Astrocyte (in vitro differentiated cells and primary cell): ENCODE results near the gene C2. TPM values are rescaled to one million over a fixed set of nuclear protein-coding genes. Genes with fewer than 3 reads are reported as not detected.

Experiments used
- DNase-seq: peaks from one replicate; pipeline ENCODE4 v3.0.0-alpha.2; 2010; ENCODE audit warnings: low read depth
- FAIRE-seq: peaks from 2 replicates; lab custom pipeline; 2011; peaks lifted over from hg19 to GRCh38; lab: Jason Lieb, UNC
- H2AFZ ChIP-seq: 2 replicates; pipeline ENCODE4 v1.6.0; 2012; ENCODE audit warnings: low read depth, low read length, inconsistent platforms
- H3K27ac ChIP-seq: 2 replicates; pipeline ENCODE4 v1.5.1; 2011; ENCODE audit warnings: low read depth, low read length, inconsistent platforms
- H3K27me3 ChIP-seq: 2 replicates; pipeline ENCODE4 v1.6.0; 2011; ENCODE audit warnings: low read length, inconsistent platforms; ENCODE audit not compliant: insufficient read depth
- H3K36me3 ChIP-seq: 2 replicates; pipeline ENCODE4 v1.5.1; 2011; ENCODE audit warnings: low read length, inconsistent platforms; ENCODE audit not compliant: insufficient read depth
- H3K4me1 ChIP-seq: 2 replicates; pipeline ENCODE4 v1.5.1; 2011; ENCODE audit warnings: low read length, inconsistent platforms; ENCODE audit not compliant: insufficient read depth
- H3K4me2 ChIP-seq: 2 replicates; pipeline ENCODE4 v1.6.0; 2012; ENCODE audit warnings: low read length, inconsistent platforms
- H3K4me3 ChIP-seq: 2 replicates; pipeline ENCODE4 v1.5.1; 2011; ENCODE audit warnings: low read depth, mild to moderate bottlenecking, low read length, inconsistent platforms; ENCODE audit not compliant: insufficient read depth
- H3K79me2 ChIP-seq: 2 replicates; pipeline ENCODE4 v1.6.0; 2012; ENCODE audit warnings: mild to moderate bottlenecking, low read length, inconsistent platforms; ENCODE audit not compliant: insufficient read depth
- H3K9ac ChIP-seq: 2 replicates; pipeline ENCODE4 v1.6.0; 2012; ENCODE audit warnings: mild to moderate bottlenecking, low read length, inconsistent platforms
- H3K9me3 ChIP-seq: 2 replicates; pipeline ENCODE4 v1.5.1; 2012; ENCODE audit warnings: low read depth, mild to moderate bottlenecking, low read length, inconsistent platforms; ENCODE audit not compliant: insufficient read depth
- H4K20me1 ChIP-seq: 2 replicates; pipeline ENCODE4 v1.6.0; 2012; ENCODE audit warnings: low read length, inconsistent platforms; ENCODE audit not compliant: insufficient read depth
- H3K27ac Mint-ChIP-seq: one replicate; pipeline ENCODE4 v1.8.0; 2021; ENCODE audit warnings: mild to moderate bottlenecking, mixed read lengths; ENCODE audit not compliant: unreplicated experiment
- H3K27me3 Mint-ChIP-seq: one replicate; pipeline ENCODE4 v1.8.0; 2021; ENCODE audit warnings: low read depth, mixed read lengths; ENCODE audit not compliant: unreplicated experiment
- H3K36me3 Mint-ChIP-seq: one replicate; pipeline ENCODE4 v1.8.0; 2021; ENCODE audit warnings: low read depth, mixed read lengths; ENCODE audit not compliant: unreplicated experiment
- H3K4me1 Mint-ChIP-seq: one replicate; pipeline ENCODE4 v1.8.0; 2021; ENCODE audit warnings: low read depth, mixed read lengths; ENCODE audit not compliant: unreplicated experiment
- H3K4me3 Mint-ChIP-seq: one replicate; pipeline ENCODE4 v1.8.0; 2021; ENCODE audit warnings: mild to moderate bottlenecking, moderate library complexity, mixed read lengths; ENCODE audit not compliant: unreplicated experiment
- H3K9me3 Mint-ChIP-seq: one replicate; pipeline ENCODE4 v1.8.0; 2021; ENCODE audit warnings: mild to moderate bottlenecking, mixed read lengths; ENCODE audit not compliant: unreplicated experiment
- CTCF ChIP-seq: IDR thresholded peaks from 2 replicates; pipeline ENCODE4 v1.5.1; 2011; ENCODE audit warnings: low read depth, mild to moderate bottlenecking, inconsistent platforms, low read length, moderate library complexity; ENCODE audit not compliant: insufficient read depth
- EZH2 ChIP-seq: IDR thresholded peaks from 2 replicates; pipeline ENCODE4 v1.6.1; 2012; ENCODE audit warnings: mild to moderate bottlenecking, low read length, inconsistent platforms; ENCODE audit not compliant: insufficient read depth
- total RNA-seq: library from RNA; stranded (reverse); gene quantifications from 2 replicates; pipeline ENCODE4 v1.2.1, GENCODE V29; 2021

Gene C2
- total RNA-seq, 1 donor from 2014 or later, result 0.20 TPM

- Histone ChIP-seq H3K79me2 (peaks cover 42% of the 10 kb centered on the region), H3K9me3 (no peaks in the 10 kb centered on the region), H2AFZ (no peak overlapping the region), H3K27me3 (no peaks in the 10 kb centered on the region), H4K20me1 (peaks cover 4% of the 10 kb centered on the region), H3K4me3 (no peak overlapping the region), H3K4me1 (peaks cover 17% of the 10 kb centered on the region), H3K27ac (no peak overlapping the region), H3K36me3 (peaks cover 30% of the 10 kb centered on the region), H3K9ac (no peak overlapping the region), H3K4me2 (no peak overlapping the region)
- Mint-ChIP-seq H3K36me3 (peaks cover 22% of the 10 kb centered on the region), H3K27me3 (no peaks in the 10 kb centered on the region), H3K9me3 (no peaks in the 10 kb centered on the region), H3K4me1 (peaks cover 14% of the 10 kb centered on the region), H3K4me3 (no peak overlapping the region), H3K27ac (no peak overlapping the region)
- FAIRE-seq (no peak), DNase-seq (no peak)
- TF ChIP-seq EZH2, result no peak
- no peak for TF ChIP-seq CTCF
Observed at GRCh38 chr6:31956796-31957195, 29.3 kb downstream of the C2 start.

GRCh38 chr6:31958412-31958740, 30.9 kb downstream of the C2 start:
- no peak for FAIRE-seq
- Histone ChIP-seq H3K4me1 (peaks cover 17% of the 10 kb centered on the region), H3K9me3 (no peaks in the 10 kb centered on the region), H3K9ac (peak overlapping the region; percentile 97), H2AFZ (peak overlapping the region; percentile 90), H4K20me1 (peaks cover 4% of the 10 kb centered on the region), H3K79me2 (peaks cover 42% of the 10 kb centered on the region), H3K36me3 (peaks cover 24% of the 10 kb centered on the region), H3K4me2 (peak overlapping the region; percentile 98), H3K4me3 (peak overlapping the region; percentile 95), H3K27me3 (no peaks in the 10 kb centered on the region), H3K27ac (peak overlapping the region; percentile 74)
- H3K9me3 Mint-ChIP-seq, result no peaks in the 10 kb centered on the region
- H3K27me3 Mint-ChIP-seq, result no peaks in the 10 kb centered on the region
- no peak for DNase-seq
- TF ChIP-seq CTCF (no peak), EZH2 (no peak)
- H3K36me3 Mint-ChIP-seq, result peaks cover 33% of the 10 kb centered on the region
- peak overlapping the region; percentile 90 for H3K27ac Mint-ChIP-seq
- peaks cover 14% of the 10 kb centered on the region for H3K4me1 Mint-ChIP-seq
- peak overlapping the region; percentile 94 for H3K4me3 Mint-ChIP-seq

DNA sequence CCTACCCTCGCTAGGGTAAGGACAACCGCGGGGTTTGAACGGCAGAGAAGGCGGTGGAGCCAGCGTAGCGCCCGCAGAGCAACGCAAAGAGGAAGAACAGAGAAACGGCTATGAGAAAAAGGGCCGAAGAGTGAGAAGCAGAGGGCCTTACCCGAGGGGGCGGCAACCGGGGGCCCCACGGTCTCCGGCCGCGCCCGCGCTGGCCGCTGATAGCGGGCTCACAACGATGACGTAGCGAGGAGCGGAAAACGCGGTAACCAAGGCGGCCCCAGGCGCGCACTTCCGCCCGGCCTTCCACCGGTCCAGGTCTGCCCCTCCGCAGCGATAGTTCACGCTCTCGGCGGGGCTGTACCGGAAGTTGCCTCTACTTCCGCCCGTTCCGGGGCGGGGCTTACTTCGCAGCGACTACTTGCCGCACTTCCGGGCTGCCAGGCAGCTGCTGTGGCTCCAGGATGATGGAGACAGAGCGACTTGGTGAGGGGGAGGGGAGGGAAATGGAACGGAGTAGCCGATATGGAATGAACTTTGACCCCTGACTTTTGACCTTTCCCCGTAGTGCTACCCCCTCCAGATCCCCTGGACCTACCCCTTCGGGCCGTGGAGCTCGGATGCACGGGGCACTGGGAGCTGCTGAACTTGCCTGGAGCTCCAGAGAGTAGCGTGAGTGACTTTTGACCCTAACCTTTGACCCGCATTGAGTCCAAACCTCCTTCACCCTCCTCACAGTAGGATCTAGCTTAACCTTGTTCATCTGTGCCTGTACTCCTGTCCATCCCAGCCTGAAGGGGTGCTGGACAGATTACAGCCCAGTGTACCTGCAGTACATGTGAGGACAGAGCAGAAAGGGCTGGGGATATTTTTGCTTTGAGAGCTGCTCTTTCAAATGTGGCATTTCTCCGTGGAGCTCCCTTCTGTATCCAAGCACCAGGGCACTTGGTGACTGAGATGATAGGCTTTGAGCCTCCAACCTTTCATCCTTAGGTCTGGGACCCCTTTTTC, 31.5 kb downstream of the C2 start, which contains the start of the genes NELFE and SKIC2:
Gene NELFE, minus strand, starts transcription at position 231 of the 999 bp plus-strand sequence. CDS start 525 bp downstream, outside the sequence.
Gene SKIC2, plus strand, starts transcription at position 435 of the 999 bp plus-strand sequence. Its CDS starts 18 bp downstream, at position 453.
- Histone ChIP-seq H3K4me2 (peak within 1 kb of the TSS; percentile 98), H2AFZ (peak within 1 kb of the TSS; percentile 90), H3K27me3 (no peaks in the 10 kb centered on the region), H3K27ac (peak within 1 kb of the TSS; percentile 74), H3K36me3 (peaks cover 21% of the 10 kb centered on the region), H3K4me3 (peak within 1 kb of the TSS; percentile 95), H3K9me3 (no peaks in the 10 kb centered on the region), H3K4me1 (peaks cover 17% of the 10 kb centered on the region), H4K20me1 (peaks cover 4% of the 10 kb centered on the region), H3K9ac (peak within 1 kb of the TSS; percentile 97), H3K79me2 (peaks cover 42% of the 10 kb centered on the region)
- H3K9me3 Mint-ChIP-seq, result no peaks in the 10 kb centered on the region
- H3K4me1 Mint-ChIP-seq, result peaks cover 14% of the 10 kb centered on the region
- peak within 1 kb of the TSS; percentile 94 for H3K4me3 Mint-ChIP-seq
- FAIRE-seq (no peak), DNase-seq (peak; percentile 95)
- no peaks in the 10 kb centered on the region for H3K27me3 Mint-ChIP-seq
- no peak for TF ChIP-seq CTCF
- TF ChIP-seq EZH2, result no peak
- H3K27ac Mint-ChIP-seq, result peak within 1 kb of the TSS; percentile 90
- H3K36me3 Mint-ChIP-seq, result peaks cover 34% of the 10 kb centered on the region
